ENCODE measurements around the gene GCM1.

Gene GCM1

GRCh38 chr6:53128842-53129241, 19.8 kb downstream of the GCM1 start:
- Histone ChIP-seq H3K4me1 (ENCODE audit: control insufficient read depth, insufficient read depth, low read length) (no peaks in the 10 kb centered on the region), H3K4me3 (ENCODE audit: low read depth, low read length) (no peak overlapping the region), H3K9me3 (ENCODE audit: control insufficient read depth, insufficient read depth, low read depth, low read length) (no peaks in the 10 kb centered on the region), H3K27ac (ENCODE audit: extremely low read depth, low read depth, low read length) (no peak overlapping the region), H3K36me3 (ENCODE audit: control insufficient read depth in 2 of 2, insufficient read depth in 1 of 2, low read length in 2 of 2) (no peaks in the 10 kb centered on the region)
- ChIA-PET CTCF (interaction anchor here (0.6 to 1.0 kb wide), 2 partner anchors 9 to 68 kb away, joined by 3 read pairs; no protein-coding TSS in a partner anchor), POLR2A (no interaction called here)
- TF ChIP-seq ZNF677 (tag by site-specific recombination; IDR thresholded peaks at IDR 0.05) (no peak), ZNF596 (tag by site-specific recombination; IDR thresholded peaks at IDR 0.05) (no peak), ZNF169 (tag by site-specific recombination; IDR thresholded peaks at IDR 0.05) (no peak), ZNF549 (tag by site-specific recombination; IDR thresholded peaks at IDR 0.05) (no peak), ZNF157 (tag by site-specific recombination; IDR thresholded peaks at IDR 0.05) (no peak), ZNF350 (tag by site-specific recombination; IDR thresholded peaks at IDR 0.05) (no peak), ZNF248 (tag by site-specific recombination; IDR thresholded peaks at IDR 0.05) (no peak), ZNF513 (tag by site-specific recombination; IDR thresholded peaks at IDR 0.05) (no peak), ZNF544 (tag by site-specific recombination; IDR thresholded peaks at IDR 0.05) (no peak), SP2 (tag by site-specific recombination; IDR thresholded peaks at IDR 0.05) (no peak)

GRCh38 chr6:53125276-53125675, 23.4 kb downstream of the GCM1 start:
- no peak for TF ChIP-seq ZNF280C (tag by site-specific recombination; IDR thresholded peaks at IDR 0.05)
- no peak for TF ChIP-seq ZNF121 (tag by site-specific recombination; IDR thresholded peaks at IDR 0.05)
- no peak for TF ChIP-seq ZNF114 (tag by site-specific recombination; IDR thresholded peaks at IDR 0.05)
- no peak for TF ChIP-seq ZNF175 (tag by site-specific recombination; IDR thresholded peaks at IDR 0.05)
- TF ChIP-seq ZNF621 (tag by site-specific recombination; IDR thresholded peaks at IDR 0.05): no peak
- TF ChIP-seq ZNF2 (tag by site-specific recombination; IDR thresholded peaks at IDR 0.05): no peak
- TF ChIP-seq ZNF302 (tag by site-specific recombination; IDR thresholded peaks at IDR 0.05; ENCODE audit: low read depth): no peak
- CTCF ChIA-PET: interaction anchor here (0.8 kb wide), 1 partner anchor 47 kb away, joined by 5 read pairs; no protein-coding TSS in a partner anchor

GRCh38 chr6:53124131-53124800, 24.4 kb downstream of the GCM1 start:
- Histone ChIP-seq H3K4me1 (ENCODE audit: control insufficient read depth, insufficient read depth, low read length) (peaks cover 15% of the 10 kb centered on the region), H3K4me3 (ENCODE audit: low read depth, low read length) (no peak overlapping the region), H3K36me3 (ENCODE audit: control insufficient read depth in 2 of 2, insufficient read depth in 1 of 2, low read length in 2 of 2) (no peaks in the 10 kb centered on the region), H3K27ac (ENCODE audit: extremely low read depth, low read depth, low read length) (no peak overlapping the region), H3K9me3 (ENCODE audit: control insufficient read depth, insufficient read depth, low read depth, low read length) (no peaks in the 10 kb centered on the region)
- TF ChIP-seq ZNF174 (tag by site-specific recombination; IDR thresholded peaks at IDR 0.05): no peak
- no peak for TF ChIP-seq ZNF580 (tag by site-specific recombination; IDR thresholded peaks at IDR 0.05)
- TF ChIP-seq ZNF10 (tag by site-specific recombination; IDR thresholded peaks at IDR 0.05): no peak
- no peak for TF ChIP-seq KLF9 (tag by site-specific recombination; IDR thresholded peaks at IDR 0.05; ENCODE audit: low read depth)
- TF ChIP-seq ZNF830 (tag by site-specific recombination; IDR thresholded peaks at IDR 0.05; ENCODE audit: low read depth): no peak
- TF ChIP-seq GLI4 (tag by site-specific recombination; IDR thresholded peaks at IDR 0.05): no peak
- no peak for TF ChIP-seq ZNF521 (tag by site-specific recombination; IDR thresholded peaks at IDR 0.05)
- TF ChIP-seq INSM2 (tag by site-specific recombination; IDR thresholded peaks at IDR 0.05): no peak
- TF ChIP-seq ZNF548 (tag by site-specific recombination; IDR thresholded peaks at IDR 0.05): no peak
- no peak for TF ChIP-seq ZFHX2 (tag by site-specific recombination; conservative IDR thresholded peaks at IDR 0.05)
- CTCF ChIA-PET: interaction anchor here (0.5 to 1.1 kb wide), 2 partner anchors 20 to 314 kb away, joined by 3 to 4 read pairs; no protein-coding TSS in a partner anchor
- POLR2A ChIA-PET: interaction anchor here (1.6 kb wide), 1 partner anchor 58 kb away, joined by 3 read pairs; no protein-coding TSS in a partner anchor

More at GRCh38 chr6:53125276-53125675, 23.4 kb downstream of the GCM1 start:
- H3K4me1 ChIP-seq (ENCODE audit: control insufficient read depth, insufficient read depth, low read length): peaks cover 5% of the 10 kb centered on the region; the same call in 1 of the 2 replicates
- H3K4me3 ChIP-seq (ENCODE audit: low read depth, low read length): no peak overlapping the region
- H3K36me3 ChIP-seq (ENCODE audit: control insufficient read depth in 2 of 2, insufficient read depth in 1 of 2, low read length in 2 of 2): no peaks in the 10 kb centered on the region
- POLR2A ChIA-PET: interaction anchor here (1.6 kb wide), 1 partner anchor 59 kb away, joined by 3 read pairs; no protein-coding TSS in a partner anchor
- H3K9me3 ChIP-seq (ENCODE audit: control insufficient read depth, insufficient read depth, low read depth, low read length): no peaks in the 10 kb centered on the region
- H3K27ac ChIP-seq (ENCODE audit: extremely low read depth, low read depth, low read length): no peak overlapping the region

All from HEK293 (cell line).